ENCODE results near the gene MPV17L2.

MPV17L2 gene

GRCh38 chr19:18218159-18218558, 25.1 kb downstream of the MPV17L2 start:
- DNase-seq (ENCODE audit: low read depth in 2 of 2) = no peak

DNA sequence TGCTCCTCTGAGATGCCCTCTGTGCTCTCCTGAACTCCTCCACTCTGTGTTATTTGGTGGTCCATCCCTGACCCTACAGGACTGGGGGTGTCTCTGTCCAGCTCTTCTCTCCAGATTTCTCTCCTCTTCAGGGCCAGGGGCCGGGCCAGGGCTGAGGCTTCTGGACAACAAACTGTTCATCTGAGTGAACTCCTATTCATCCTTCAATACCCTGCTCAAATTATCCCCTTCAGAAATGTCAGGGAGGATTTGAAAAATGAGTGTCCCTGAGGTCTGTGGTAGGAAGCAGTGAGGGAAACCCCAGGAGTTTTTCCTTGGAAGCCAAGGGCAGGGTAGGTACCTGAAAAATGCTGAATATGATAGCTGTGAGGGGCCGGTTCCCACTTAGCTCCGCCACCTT, 25.6 kb downstream of the MPV17L2 start:
- DNase-seq (ENCODE audit: low read depth in 2 of 2) = no peak

DNA sequence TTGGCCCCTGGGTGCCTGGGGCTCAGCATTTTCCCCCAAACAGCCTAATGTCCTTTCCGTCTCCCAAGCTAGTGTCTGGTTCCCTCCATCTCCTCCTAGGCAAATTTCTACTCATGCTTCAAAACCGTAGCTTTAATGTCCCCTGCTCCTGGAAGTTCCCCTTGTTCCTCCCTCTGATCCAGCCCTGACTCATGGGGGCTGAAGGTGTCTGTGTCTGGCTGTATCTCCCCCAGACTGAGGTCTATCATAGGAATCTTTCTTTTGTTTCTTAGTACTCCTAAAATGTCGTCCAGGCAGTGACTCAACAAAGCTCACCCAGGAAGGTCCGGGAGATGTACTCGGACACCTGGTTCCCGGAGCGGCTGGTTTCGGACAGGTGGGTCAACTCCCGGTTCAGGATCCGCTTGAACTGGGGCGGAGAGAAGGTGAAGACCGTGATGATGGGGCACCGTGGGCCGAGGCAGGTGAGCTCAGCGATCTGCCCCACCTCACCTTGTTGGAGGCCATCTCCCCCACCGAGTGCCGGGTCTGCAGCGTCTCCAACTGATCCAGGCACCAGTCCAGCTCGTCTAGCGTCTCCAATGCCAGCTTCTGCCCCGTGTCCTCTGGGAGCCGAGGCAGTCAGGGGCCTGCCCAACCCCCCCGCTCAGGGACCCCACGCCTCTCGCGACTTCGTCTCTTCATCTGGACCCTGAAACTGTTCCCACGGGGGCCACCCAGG, 27.1 kb downstream of the MPV17L2 start:
- no peak for DNase-seq (ENCODE audit: low read depth in 2 of 2)

DNA sequence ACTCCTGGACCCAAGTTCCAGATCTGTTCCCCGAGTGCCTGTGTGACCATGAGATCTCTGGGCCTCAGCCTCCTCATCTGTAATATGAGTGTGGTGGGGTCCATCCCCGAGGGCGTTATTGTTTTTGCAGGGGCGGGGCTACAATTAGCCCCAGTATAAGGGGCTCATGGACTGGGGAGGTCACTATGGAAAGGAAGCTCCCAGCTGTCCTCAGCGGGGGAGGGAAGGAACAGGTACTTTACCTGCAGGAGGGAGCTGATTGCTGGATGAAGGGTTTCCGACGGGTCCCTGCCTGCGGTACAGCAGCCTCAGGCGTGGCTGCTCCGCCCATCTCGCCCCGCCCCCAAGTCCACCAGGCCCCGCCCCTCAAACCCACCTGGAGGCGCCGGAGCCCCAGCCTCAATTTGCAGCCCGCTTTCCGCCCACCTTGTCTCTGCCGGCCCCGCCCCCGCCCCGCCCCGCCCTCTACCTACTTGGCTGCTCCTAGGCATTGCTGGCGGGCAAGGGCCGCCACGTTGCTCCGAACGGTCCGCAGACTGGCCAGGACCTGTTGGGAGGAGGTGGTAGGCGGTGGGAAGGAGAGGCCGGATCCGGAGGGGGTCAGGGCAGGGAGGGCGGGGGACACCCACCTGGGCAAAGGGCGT, 27.7 kb downstream of the MPV17L2 start:
- no peak for DNase-seq (ENCODE audit: low read depth in 2 of 2)

- no peak for DNase-seq (ENCODE audit: low read depth in 2 of 2)
Observed at GRCh38 chr19:18221815-18222725, 29.1 kb downstream of the MPV17L2 start.

- DNase-seq (ENCODE audit: low read depth in 2 of 2) = no peak
Observed at GRCh38 chr19:18223860-18224524, 31.0 kb downstream of the MPV17L2 start.

DNA sequence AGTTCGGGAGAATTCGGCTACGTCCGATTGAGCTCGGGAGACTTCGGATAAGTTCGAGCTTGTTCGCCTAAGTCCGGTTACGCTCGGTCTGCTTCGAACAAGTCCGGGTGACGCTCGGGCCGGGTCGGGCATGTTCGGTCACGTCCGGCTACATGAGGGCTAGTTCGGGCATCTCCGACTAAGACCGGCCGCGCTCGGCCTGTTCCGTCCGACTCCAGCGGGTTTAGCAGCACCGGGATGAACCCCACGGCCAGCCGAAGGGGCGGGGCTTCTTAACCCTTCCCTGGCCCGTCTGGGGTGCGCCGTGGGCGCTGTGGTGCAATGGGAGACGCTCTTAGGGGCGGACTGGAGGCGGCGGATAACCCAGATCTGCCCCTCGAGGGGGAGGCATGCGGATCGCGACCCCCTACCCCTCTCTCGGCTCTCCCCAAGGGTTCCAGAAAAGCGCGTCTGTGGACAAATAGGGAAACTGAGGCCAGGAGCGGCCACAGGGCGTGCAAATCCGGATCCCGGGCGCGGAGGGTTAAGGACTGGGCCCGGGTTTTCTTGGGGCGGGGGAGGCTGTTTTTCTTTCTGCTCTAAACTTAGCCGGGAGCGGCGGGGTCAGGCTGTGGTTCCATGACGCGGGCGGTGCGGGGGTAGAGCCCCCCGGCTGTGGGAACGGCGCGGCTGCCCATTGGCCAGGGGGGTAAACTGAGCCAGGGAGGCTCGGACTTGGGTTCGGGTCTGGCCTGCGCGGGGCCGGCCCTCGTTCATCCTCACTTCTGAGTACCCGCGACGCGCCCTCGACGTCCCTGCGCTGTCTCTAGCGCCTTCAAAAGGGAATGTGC, 31.7 kb downstream of the MPV17L2 start:
- peak; percentile 50 to 55 for DNase-seq (ENCODE audit: low read depth in 2 of 2)

DNA sequence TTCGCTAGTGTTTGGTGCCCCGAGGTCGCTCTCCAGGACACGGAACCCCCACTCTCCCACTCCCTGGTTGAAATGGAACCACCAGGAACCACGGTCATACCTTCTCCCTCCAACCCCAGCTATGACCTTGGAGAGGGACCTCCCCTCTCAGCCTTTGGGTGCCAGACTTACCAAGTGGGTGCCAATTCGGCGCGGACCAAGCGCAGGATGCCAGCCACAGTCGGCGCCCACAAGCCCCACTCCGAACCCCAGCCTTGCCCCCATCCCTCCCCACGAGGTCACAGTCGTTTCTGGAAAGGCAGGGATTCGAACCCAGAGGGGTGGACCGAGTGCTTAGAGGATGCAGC, 32.3 kb downstream of the MPV17L2 start:
- DNase-seq (ENCODE audit: low read depth in 2 of 2) = no peak

GRCh38 chr19:18225702-18226468, 32.9 kb downstream of the MPV17L2 start, which contains the start of gene PDE4C:
TSS of gene PDE4C (minus strand) at chr19:18226438. CDS start at chr19:18226415, 23 bp downstream.
- no peak for DNase-seq (ENCODE audit: low read depth in 2 of 2)

- no peak for DNase-seq (ENCODE audit: low read depth in 2 of 2)
Observed at GRCh38 chr19:18226956-18227780, 34.1 kb downstream of the MPV17L2 start.

DNA sequence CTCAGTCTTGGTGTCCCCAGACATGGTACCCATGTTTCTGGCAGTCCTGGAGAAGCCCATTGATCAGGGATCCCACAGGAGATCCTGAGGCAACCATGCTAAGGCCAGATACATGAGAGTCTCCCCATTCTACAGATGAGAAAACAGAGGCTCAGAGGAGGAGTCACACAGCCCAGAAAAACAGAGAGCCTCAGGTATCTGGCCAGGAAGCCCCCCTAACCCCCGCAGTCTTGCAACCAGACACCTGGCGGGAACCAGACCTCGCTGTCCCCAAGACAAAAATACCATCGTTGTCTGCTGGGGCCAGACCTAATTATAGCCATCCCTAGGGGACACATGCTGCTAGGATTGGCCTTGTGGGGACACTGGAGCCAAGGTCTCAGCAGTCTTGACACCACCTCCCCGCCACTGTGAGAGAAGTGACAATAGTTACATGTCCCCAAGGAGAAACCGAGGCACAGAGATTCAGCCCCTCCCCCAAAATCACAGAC, 34.8 kb downstream of the MPV17L2 start:
- no peak for DNase-seq (ENCODE audit: low read depth in 2 of 2)

- DNase-seq (ENCODE audit: low read depth in 2 of 2) = no peak
Observed at GRCh38 chr19:18229474-18229873, 36.5 kb downstream of the MPV17L2 start.

GRCh38 chr19:18229915-18230314, 36.9 kb downstream of the MPV17L2 start:
- DNase-seq (ENCODE audit: low read depth in 2 of 2) = no peak

GRCh38 chr19:18230941-18231734, 38.1 kb downstream of the MPV17L2 start:
- DNase-seq (ENCODE audit: low read depth in 2 of 2) = no peak

- DNase-seq (ENCODE audit: low read depth in 2 of 2) = no peak
Observed at GRCh38 chr19:18231775-18232174, 38.8 kb downstream of the MPV17L2 start.

DNA sequence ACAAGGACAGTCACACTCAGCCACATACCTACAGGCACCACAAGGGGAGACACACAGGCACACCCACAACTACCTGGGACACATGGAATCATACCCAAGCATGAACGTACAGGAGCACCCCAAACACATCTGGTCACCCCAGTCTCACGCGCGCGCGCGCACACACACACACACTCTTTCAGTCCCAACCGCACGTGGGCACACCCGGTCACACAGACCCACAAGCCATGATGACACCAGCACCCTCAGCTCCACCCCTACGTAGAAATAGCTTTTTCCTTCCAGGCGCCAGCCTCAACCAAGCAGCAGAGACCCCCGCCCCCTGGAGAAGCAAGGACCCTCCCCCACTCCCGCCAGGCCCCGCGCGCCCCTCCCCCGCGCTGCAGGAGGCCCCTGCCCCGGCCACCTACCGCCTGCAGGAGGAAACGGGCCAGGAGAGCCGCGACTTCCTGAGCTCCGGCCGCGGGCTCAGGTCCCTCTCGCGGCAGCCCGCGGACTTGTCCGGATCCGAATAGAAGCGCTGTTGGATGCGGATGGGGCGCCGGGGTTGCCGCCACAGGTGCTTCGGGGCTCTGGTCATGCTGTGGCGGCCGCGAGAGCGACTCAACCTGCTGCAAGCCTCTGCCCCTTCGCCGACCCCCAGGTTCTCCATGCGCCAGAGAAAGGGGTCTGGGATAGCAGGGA, 39.7 kb downstream of the MPV17L2 start:
- no peak for DNase-seq (ENCODE audit: low read depth in 2 of 2)

GRCh38 chr19:18233224-18233825, 40.3 kb downstream of the MPV17L2 start:
- DNase-seq (ENCODE audit: low read depth in 2 of 2) = no peak
